ENCODE measurements around the gene ATP8A2.
"Not testable (repeated sequence)": the region's sequence is repeated elsewhere in the genome, so short reads cannot be mapped to it uniquely, and the experiment has no call there.

ATP8A2 gene

GRCh38 chr13:25351404-25351803 is 20.4 kb upstream of the ATP8A2 start:
- TF ChIP-seq, protein P1, sequence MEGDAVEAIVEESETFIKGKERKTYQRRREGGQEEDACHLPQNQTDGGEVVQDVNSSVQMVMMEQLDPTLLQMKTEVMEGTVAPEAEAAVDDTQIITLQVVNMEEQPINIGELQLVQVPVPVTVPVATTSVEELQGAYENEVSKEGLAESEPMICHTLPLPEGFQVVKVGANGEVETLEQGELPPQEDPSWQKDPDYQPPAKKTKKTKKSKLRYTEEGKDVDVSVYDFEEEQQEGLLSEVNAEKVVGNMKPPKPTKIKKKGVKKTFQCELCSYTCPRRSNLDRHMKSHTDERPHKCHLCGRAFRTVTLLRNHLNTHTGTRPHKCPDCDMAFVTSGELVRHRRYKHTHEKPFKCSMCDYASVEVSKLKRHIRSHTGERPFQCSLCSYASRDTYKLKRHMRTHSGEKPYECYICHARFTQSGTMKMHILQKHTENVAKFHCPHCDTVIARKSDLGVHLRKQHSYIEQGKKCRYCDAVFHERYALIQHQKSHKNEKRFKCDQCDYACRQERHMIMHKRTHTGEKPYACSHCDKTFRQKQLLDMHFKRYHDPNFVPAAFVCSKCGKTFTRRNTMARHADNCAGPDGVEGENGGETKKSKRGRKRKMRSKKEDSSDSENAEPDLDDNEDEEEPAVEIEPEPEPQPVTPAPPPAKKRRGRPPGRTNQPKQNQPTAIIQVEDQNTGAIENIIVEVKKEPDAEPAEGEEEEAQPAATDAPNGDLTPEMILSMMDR (IDR thresholded peaks at IDR 0.05; ENCODE audit: low read depth, low read length), result no peak
- no peak for DNase-seq (ENCODE audit: low read depth, low spot score)
- in situ Hi-C loops (cut with HindIII; ENCODE audit: low sequenced_read_pairs), result no loop called here
- no peak overlapping the region for H3K4me3 ChIP-seq (ENCODE audit: low read depth, low read length)

DNA sequence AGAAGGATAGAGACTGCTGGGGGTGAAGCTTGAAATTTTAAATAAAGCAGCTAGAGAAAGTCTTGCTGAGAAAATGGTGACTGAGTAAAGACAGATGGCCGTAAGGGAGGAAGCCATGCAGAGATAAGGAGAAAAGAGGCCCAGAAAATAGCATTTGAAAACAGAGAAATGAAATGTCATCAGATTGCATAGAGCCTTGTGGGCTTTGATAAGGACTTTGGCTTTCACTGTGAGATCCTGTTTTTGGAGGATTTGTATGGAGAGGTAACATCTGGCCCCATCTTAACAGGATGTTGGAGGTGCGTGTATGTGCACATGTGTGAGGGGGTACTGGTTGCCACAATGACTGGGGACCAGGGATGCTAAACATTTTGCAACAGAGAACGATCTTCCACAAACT is 19.5 kb upstream of the ATP8A2 start:
- in situ Hi-C loops (cut with HindIII; ENCODE audit: low sequenced_read_pairs), result no loop called here
- TF ChIP-seq, protein P1 (IDR thresholded peaks at IDR 0.05; ENCODE audit: low read depth, low read length), result no peak
- no peak overlapping the region for H3K4me3 ChIP-seq (ENCODE audit: low read depth, low read length)
- DNase-seq (ENCODE audit: low read depth, low spot score), result no peak

GRCh38 chr13:25352806-25353205 is 19.0 kb upstream of the ATP8A2 start:
- no peak for DNase-seq (ENCODE audit: low read depth, low spot score)
- TF ChIP-seq, protein P1 (IDR thresholded peaks at IDR 0.05; ENCODE audit: low read depth, low read length), result no peak
- no peak overlapping the region for H3K4me3 ChIP-seq (ENCODE audit: low read depth, low read length)
- in situ Hi-C loops (cut with HindIII; ENCODE audit: low sequenced_read_pairs), result no loop called here

- TF ChIP-seq, protein P1 (IDR thresholded peaks at IDR 0.05; ENCODE audit: low read depth, low read length), result no peak
- H3K4me3 ChIP-seq (ENCODE audit: low read depth, low read length), result no peak overlapping the region
- DNase-seq (ENCODE audit: low read depth, low spot score), result no peak
- in situ Hi-C loops (cut with HindIII; ENCODE audit: low sequenced_read_pairs), result no loop called here
Measured at GRCh38 chr13:25353344-25353743, 18.4 kb upstream of the ATP8A2 start.

GRCh38 chr13:25354377-25354776 is 17.4 kb upstream of the ATP8A2 start:
- H3K4me3 ChIP-seq (ENCODE audit: low read depth, low read length), result no peak overlapping the region
- in situ Hi-C loops (cut with HindIII; ENCODE audit: low sequenced_read_pairs), result no loop called here
- TF ChIP-seq, protein P1 (IDR thresholded peaks at IDR 0.05; ENCODE audit: low read depth, low read length), result no peak
- no peak for DNase-seq (ENCODE audit: low read depth, low spot score)

GRCh38 chr13:25360443-25360842 is 11.3 kb upstream of the ATP8A2 start:
- H3K4me3 ChIP-seq (ENCODE audit: low read depth, low read length); DNase-seq (ENCODE audit: low read depth, low spot score); in situ Hi-C loops (cut with HindIII; ENCODE audit: low sequenced_read_pairs): not testable (repeated sequence)

- DNase-seq (ENCODE audit: low read depth, low spot score), result no peak
- in situ Hi-C loops (cut with HindIII; ENCODE audit: low sequenced_read_pairs), result no loop called here
- TF ChIP-seq, protein P1 (IDR thresholded peaks at IDR 0.05; ENCODE audit: low read depth, low read length), result no peak
- H3K4me3 ChIP-seq (ENCODE audit: low read depth, low read length), result no peak overlapping the region
Measured at GRCh38 chr13:25365720-25366235, 6.0 kb upstream of the ATP8A2 start.
